K562 (cell line): ENCODE measurements around the gene TMEM14C. TPM values are rescaled to one million over a fixed set of nuclear protein-coding genes. Genes with fewer than 3 reads are reported as not detected.

ENCODE experiments used
- ARHGAP35 ChIP-seq: fragments of 450-650 bp; IDR thresholded peaks from 2 replicates; pipeline ENCODE4 v1.6.1; 2018; ENCODE audit not compliant: partially characterized antibody
- ARID3B ChIP-seq: fragments of 250-450 bp; sonication (Bioruptor Pico); IDR thresholded peaks from 2 replicates; pipeline ENCODE4 v1.4.0; 2020; ENCODE audit warnings: borderline replicate concordance
- CEBPZ ChIP-seq: fragments of 150-350 bp; IDR thresholded peaks from 2 replicates; pipeline ENCODE4 v1.6.1; 2014; ENCODE audit warnings: low read depth, mild to moderate bottlenecking, low read length, borderline replicate concordance
- CREM ChIP-seq: IDR thresholded peaks from 2 replicates; pipeline ENCODE4 v1.6.1; 2014; ENCODE audit warnings: antibody characterized with exemption, low read depth
- ELF1 ChIP-seq: fragments of 200-800 bp; sonication (Bioruptor generic); IDR thresholded peaks from 2 replicates; pipeline ENCODE4 v1.6.1; 2016; ENCODE audit warnings: missing genetic modification characterization, missing compliant biosample characterization
- FOSL1 ChIP-seq: fragments of 200-800 bp; sonication (Bioruptor generic); conservative IDR thresholded peaks from 2 replicates; pipeline ENCODE4 v1.6.1; 2016; ENCODE audit warnings: missing genetic modification characterization, missing compliant biosample characterization
- NKRF ChIP-seq: fragments of 450-650 bp; IDR thresholded peaks from 2 replicates; pipeline ENCODE4 v1.6.1; 2016; ENCODE audit warnings: borderline replicate concordance
- NR2C2 ChIP-seq, 2 experiments: fragments of 200-800 bp in 1 of 2; sonication (Bioruptor generic) in 1 of 2; sonication (generic) in 1 of 2; formaldehyde crosslinking in 1 of 2; IDR thresholded peaks; 2 replicates each; pipeline versions ENCODE4 v1.6.1 to v1.8.0; 2016 to 2022; ENCODE audit warnings: mild to moderate bottlenecking in 1 of 2, missing compliant biosample characterization in 1 of 2, missing genetic modification characterization in 1 of 2, missing genetic modification reagents in 1 of 2
- PHB2 ChIP-seq: fragments of 450-650 bp; IDR thresholded peaks from 2 replicates; pipeline ENCODE4 v1.6.1; 2017; ENCODE audit warnings: low read depth
- POLR2G ChIP-seq: fragments of 200-400 bp; formaldehyde crosslinking; IDR thresholded peaks from 2 replicates; pipeline ENCODE4 v1.6.1; 2017; ENCODE audit warnings: low read depth, mild to moderate bottlenecking, antibody characterized with exemption, low read length, moderate library complexity
- SMARCB1 ChIP-seq: IDR thresholded peaks from 2 replicates; pipeline ENCODE4 v1.6.1; 2011; ENCODE audit warnings: improper control_type of control experiment, low read depth; ENCODE audit not compliant: insufficient read length
- TGIF2 ChIP-seq: sonication (generic); formaldehyde crosslinking; IDR thresholded peaks from 2 replicates; pipeline ENCODE4 v1.8.1; 2022; ENCODE audit warnings: mild to moderate bottlenecking, missing genetic modification reagents, moderate library complexity
- THRAP3 ChIP-seq: fragments of 450-650 bp; IDR thresholded peaks from 2 replicates; pipeline ENCODE4 v1.6.1; 2016; ENCODE audit warnings: mild to moderate bottlenecking, inconsistent platforms, borderline replicate concordance
- USF1 ChIP-seq: sonication (generic); formaldehyde crosslinking; IDR thresholded peaks from 2 replicates; pipeline ENCODE4 v1.9.0; 2022; ENCODE audit warnings: mild to moderate bottlenecking, missing genetic modification reagents
- ZNF282 ChIP-seq: sonication (generic); formaldehyde crosslinking; IDR thresholded peaks from 2 replicates; pipeline ENCODE4 v1.8.1; 2023; ENCODE audit warnings: missing genetic modification reagents
- ZNF384 ChIP-seq: IDR thresholded peaks from 2 replicates; pipeline ENCODE4 v1.6.1; 2012; ENCODE audit warnings: low read depth, low read length, improper control_type of control experiment
- ZNF444 ChIP-seq: fragments of 250-450 bp; sonication (Bioruptor Pico); IDR thresholded peaks from 2 replicates; pipeline ENCODE4 v1.4.0; 2020; ENCODE audit warnings: mild to moderate bottlenecking, moderate library complexity
- ZNF445 ChIP-seq: fragments of 250-450 bp; sonication (Bioruptor Pico); IDR thresholded peaks from 2 replicates; pipeline ENCODE4 v1.4.0; 2020; ENCODE audit warnings: low read depth, mild to moderate bottlenecking, moderate library complexity
- ZNF589 ChIP-seq: fragments of 200-800 bp; sonication (Bioruptor generic); IDR thresholded peaks from 2 replicates; pipeline ENCODE4 v1.6.1; 2016; ENCODE audit warnings: low read depth, missing genetic modification characterization, missing compliant biosample characterization
- ZNF778 ChIP-seq: fragments of 450-650 bp; formaldehyde crosslinking; IDR thresholded peaks from 2 replicates; pipeline ENCODE4 v1.4.0; 2020; ENCODE audit warnings: mild to moderate bottlenecking, moderate library complexity
- polyA plus RNA-seq, 8 experiments: library from polyadenylated mRNA; depleted of rRNA in 4 of 8; stranded (reverse) in 5 of 8; unstranded in 3 of 8; fragments of >200 nt; fragmentation: Nextera tagmentation in 2 of 8; fragmentation: Illumina TruSeq in 1 of 8; extraction: Ambion mirVana in 2 of 8; extraction: Trizol in 1 of 8; gene quantifications; 2 replicates each; pipeline versions ENCODE4 v1.2.1 to v1.2.3, GENCODE V29; 2011 to 2014; ENCODE audit warnings: inconsistent platforms in 1 of 8, missing spikeins in 1 of 8
- total RNA-seq, 7 experiments: library from RNA; depleted of rRNA in 6 of 7; stranded (reverse); fragments of >200 nt in 6 of 7; fragmentation: Illumina TruSeq in 2 of 7; extraction: Trizol in 2 of 7; gene quantifications; 2 replicates each; pipeline versions ENCODE4 v1.2.1 to v1.2.3, GENCODE V29; 2011 to 2021; ENCODE audit warnings: low replicate concordance in 1 of 7

The TMEM14C gene
- total and polyA plus RNA-seq, 9 of the 15 experiments (the other 6 are each of a cell fraction or from before 2014, with no cell fraction given) = 151 to 496 (median 263) TPM

- TF ChIP-seq SMARCB1 (no peak), TGIF2 (no peak), USF1 (no peak), ARHGAP35 (no peak), NKRF (no peak), ELF1 (tag) (no peak), FOSL1 (0 out of 2 replicates have a peak, but pooled peaks have one; percentile 3), POLR2G (no peak), ZNF445 (CRISPR knock-in tag) (no peak), CEBPZ (no peak), THRAP3 (no peak), CREM (no peak), ZNF282 (CRISPR knock-in tag) (no peak), ZNF444 (CRISPR knock-in tag) (no peak), ZNF384 (no peak), PHB2 (no peak), ARID3B (CRISPR knock-in tag) (no peak), ZNF778 (CRISPR knock-in tag) (no peak), NR2C2 (CRISPR knock-in tag; IDR thresholded peaks at IDR 0.05) (no peak), NR2C2 (tag; IDR thresholded peaks at IDR 0.05) (no peak), ZNF589 (CRISPR knock-in tag) (peak; percentile 33; the same call in 1 of the 2 replicates)
These were observed 40.4 kb upstream of the TMEM14C start (continued) for GRCh38 chr6:10682355-10682988.
